ENCODE measurements around the gene CDK5RAP2.

Gene CDK5RAP2

GRCh38 chr9:120446671-120447070, 133.3 kb downstream of the CDK5RAP2 start:
- no peak overlapping the region for H3K27ac ChIP-seq (ENCODE audit: low read depth, low read length)
- H3K9me3 ChIP-seq (ENCODE audit: control insufficient read depth, insufficient read depth, low read depth, low read length): no peaks in the 10 kb centered on the region
- no peak overlapping the region for H3K4me3 ChIP-seq (ENCODE audit: low read depth, low read length)
- H3K36me3 ChIP-seq (ENCODE audit: control insufficient read depth, insufficient read depth, low read length): peaks cover 53% of the 10 kb centered on the region
- no peak overlapping the region for H3K9ac ChIP-seq (ENCODE audit: low read length)
- H3K4me1 ChIP-seq (ENCODE audit: control insufficient read depth, insufficient read depth, low read length): no peaks in the 10 kb centered on the region
- H3K27me3 ChIP-seq (ENCODE audit: control insufficient read depth, insufficient read depth, low read length): no peaks in the 10 kb centered on the region

- Histone ChIP-seq H3K36me3 (ENCODE audit: control insufficient read depth, insufficient read depth, low read length) (peaks cover 63% of the 10 kb centered on the region), H3K9me3 (ENCODE audit: control insufficient read depth, insufficient read depth, low read depth, low read length) (no peaks in the 10 kb centered on the region), H3K4me1 (ENCODE audit: control insufficient read depth, insufficient read depth, low read length) (no peaks in the 10 kb centered on the region), H3K27me3 (ENCODE audit: control insufficient read depth, insufficient read depth, low read length) (no peaks in the 10 kb centered on the region), H3K9ac (ENCODE audit: low read length) (no peak overlapping the region), H3K27ac (ENCODE audit: low read depth, low read length) (no peak overlapping the region), H3K4me3 (ENCODE audit: low read depth, low read length) (no peak overlapping the region)
Measured at GRCh38 chr9:120443976-120444375, 136.0 kb downstream of the CDK5RAP2 start.

GRCh38 chr9:120443489-120443888, 136.5 kb downstream of the CDK5RAP2 start:
- H3K27me3 ChIP-seq (ENCODE audit: control insufficient read depth, insufficient read depth, low read length): no peaks in the 10 kb centered on the region
- no peak overlapping the region for H3K4me3 ChIP-seq (ENCODE audit: low read depth, low read length)
- H3K9me3 ChIP-seq (ENCODE audit: control insufficient read depth, insufficient read depth, low read depth, low read length): no peaks in the 10 kb centered on the region
- no peak overlapping the region for H3K27ac ChIP-seq (ENCODE audit: low read depth, low read length)
- H3K9ac ChIP-seq (ENCODE audit: low read length): no peak overlapping the region
- no peaks in the 10 kb centered on the region for H3K4me1 ChIP-seq (ENCODE audit: control insufficient read depth, insufficient read depth, low read length)
- H3K36me3 ChIP-seq (ENCODE audit: control insufficient read depth, insufficient read depth, low read length): peaks cover 68% of the 10 kb centered on the region

- H3K27me3 ChIP-seq (ENCODE audit: control insufficient read depth, insufficient read depth, low read length): no peaks in the 10 kb centered on the region
- H3K4me3 ChIP-seq (ENCODE audit: low read depth, low read length): no peak overlapping the region
- H3K9me3 ChIP-seq (ENCODE audit: control insufficient read depth, insufficient read depth, low read depth, low read length): no peaks in the 10 kb centered on the region
- H3K4me1 ChIP-seq (ENCODE audit: control insufficient read depth, insufficient read depth, low read length): no peaks in the 10 kb centered on the region
- peaks cover 74% of the 10 kb centered on the region for H3K36me3 ChIP-seq (ENCODE audit: control insufficient read depth, insufficient read depth, low read length)
- H3K27ac ChIP-seq (ENCODE audit: low read depth, low read length): no peak overlapping the region
- H3K9ac ChIP-seq (ENCODE audit: low read length): no peak overlapping the region
Measured at GRCh38 chr9:120442308-120442995, 137.5 kb downstream of the CDK5RAP2 start.

GRCh38 chr9:120441426-120442307, 138.3 kb downstream of the CDK5RAP2 start:
- Histone ChIP-seq H3K4me3 (ENCODE audit: low read depth, low read length) (no peak overlapping the region), H3K9ac (ENCODE audit: low read length) (no peak overlapping the region), H3K27me3 (ENCODE audit: control insufficient read depth, insufficient read depth, low read length) (no peaks in the 10 kb centered on the region), H3K27ac (ENCODE audit: low read depth, low read length) (no peak overlapping the region), H3K36me3 (ENCODE audit: control insufficient read depth, insufficient read depth, low read length) (peaks cover 73% of the 10 kb centered on the region), H3K4me1 (ENCODE audit: control insufficient read depth, insufficient read depth, low read length) (no peaks in the 10 kb centered on the region), H3K9me3 (ENCODE audit: control insufficient read depth, insufficient read depth, low read depth, low read length) (no peaks in the 10 kb centered on the region)

- Histone ChIP-seq H3K27me3 (ENCODE audit: control insufficient read depth, insufficient read depth, low read length) (no peaks in the 10 kb centered on the region), H3K4me1 (ENCODE audit: control insufficient read depth, insufficient read depth, low read length) (no peaks in the 10 kb centered on the region), H3K4me3 (ENCODE audit: low read depth, low read length) (no peak overlapping the region), H3K36me3 (ENCODE audit: control insufficient read depth, insufficient read depth, low read length) (peaks cover 78% of the 10 kb centered on the region), H3K27ac (ENCODE audit: low read depth, low read length) (no peak overlapping the region), H3K9me3 (ENCODE audit: control insufficient read depth, insufficient read depth, low read depth, low read length) (no peaks in the 10 kb centered on the region), H3K9ac (ENCODE audit: low read length) (no peak overlapping the region)
Measured at GRCh38 chr9:120440791-120441190, 139.2 kb downstream of the CDK5RAP2 start.

- no peak overlapping the region for H3K4me3 ChIP-seq (ENCODE audit: low read depth, low read length)
- H3K4me1 ChIP-seq (ENCODE audit: control insufficient read depth, insufficient read depth, low read length): no peaks in the 10 kb centered on the region
- no peak overlapping the region for H3K27ac ChIP-seq (ENCODE audit: low read depth, low read length)
- H3K36me3 ChIP-seq (ENCODE audit: control insufficient read depth, insufficient read depth, low read length): peaks cover 73% of the 10 kb centered on the region
- no peaks in the 10 kb centered on the region for H3K9me3 ChIP-seq (ENCODE audit: control insufficient read depth, insufficient read depth, low read depth, low read length)
- no peaks in the 10 kb centered on the region for H3K27me3 ChIP-seq (ENCODE audit: control insufficient read depth, insufficient read depth, low read length)
- H3K9ac ChIP-seq (ENCODE audit: low read length): no peak overlapping the region
Measured at GRCh38 chr9:120439926-120440325, 140.0 kb downstream of the CDK5RAP2 start.

GRCh38 chr9:120438836-120439546, 141.0 kb downstream of the CDK5RAP2 start:
- Histone ChIP-seq H3K27me3 (ENCODE audit: control insufficient read depth, insufficient read depth, low read length) (no peaks in the 10 kb centered on the region), H3K9me3 (ENCODE audit: control insufficient read depth, insufficient read depth, low read depth, low read length) (no peaks in the 10 kb centered on the region), H3K36me3 (ENCODE audit: control insufficient read depth, insufficient read depth, low read length) (peaks cover 74% of the 10 kb centered on the region), H3K4me1 (ENCODE audit: control insufficient read depth, insufficient read depth, low read length) (no peaks in the 10 kb centered on the region), H3K27ac (ENCODE audit: low read depth, low read length) (no peak overlapping the region), H3K4me3 (ENCODE audit: low read depth, low read length) (no peak overlapping the region), H3K9ac (ENCODE audit: low read length) (no peak overlapping the region)

- Histone ChIP-seq H3K4me3 (ENCODE audit: low read depth, low read length) (no peak overlapping the region), H3K4me1 (ENCODE audit: control insufficient read depth, insufficient read depth, low read length) (no peaks in the 10 kb centered on the region), H3K27ac (ENCODE audit: low read depth, low read length) (no peak overlapping the region), H3K36me3 (ENCODE audit: control insufficient read depth, insufficient read depth, low read length) (peaks cover 77% of the 10 kb centered on the region), H3K9me3 (ENCODE audit: control insufficient read depth, insufficient read depth, low read depth, low read length) (no peaks in the 10 kb centered on the region), H3K27me3 (ENCODE audit: control insufficient read depth, insufficient read depth, low read length) (no peaks in the 10 kb centered on the region), H3K9ac (ENCODE audit: low read length) (no peak overlapping the region)
Measured at GRCh38 chr9:120438111-120438510, 141.9 kb downstream of the CDK5RAP2 start.

GRCh38 chr9:120436983-120437475, 142.9 kb downstream of the CDK5RAP2 start:
- Histone ChIP-seq H3K36me3 (ENCODE audit: control insufficient read depth, insufficient read depth, low read length) (peaks cover 67% of the 10 kb centered on the region), H3K4me3 (ENCODE audit: low read depth, low read length) (no peak overlapping the region), H3K9me3 (ENCODE audit: control insufficient read depth, insufficient read depth, low read depth, low read length) (no peaks in the 10 kb centered on the region), H3K27ac (ENCODE audit: low read depth, low read length) (no peak overlapping the region), H3K4me1 (ENCODE audit: control insufficient read depth, insufficient read depth, low read length) (no peaks in the 10 kb centered on the region), H3K9ac (ENCODE audit: low read length) (no peak overlapping the region), H3K27me3 (ENCODE audit: control insufficient read depth, insufficient read depth, low read length) (no peaks in the 10 kb centered on the region)

GRCh38 chr9:120436446-120436845, 143.5 kb downstream of the CDK5RAP2 start:
- no peak overlapping the region for H3K27ac ChIP-seq (ENCODE audit: low read depth, low read length)
- no peaks in the 10 kb centered on the region for H3K27me3 ChIP-seq (ENCODE audit: control insufficient read depth, insufficient read depth, low read length)
- no peaks in the 10 kb centered on the region for H3K9me3 ChIP-seq (ENCODE audit: control insufficient read depth, insufficient read depth, low read depth, low read length)
- peaks cover 66% of the 10 kb centered on the region for H3K36me3 ChIP-seq (ENCODE audit: control insufficient read depth, insufficient read depth, low read length)
- no peaks in the 10 kb centered on the region for H3K4me1 ChIP-seq (ENCODE audit: control insufficient read depth, insufficient read depth, low read length)
- H3K9ac ChIP-seq (ENCODE audit: low read length): no peak overlapping the region
- H3K4me3 ChIP-seq (ENCODE audit: low read depth, low read length): no peak overlapping the region

Data from HUES6 (cell line).